ENCODE results near the gene RNF26.
A peak's percentile ranks its signal among the peaks of the same experiment; 100 is the strongest.

RNF26 gene

GRCh38 chr11:119334174-119334930, at the start of gene RNF26:
Gene RNF26, plus strand, starts transcription at chr11:119334527. Its CDS starts 596 bp downstream, at chr11:119335123.
- FAIRE-seq: peak; percentile 99

- FAIRE-seq: no peak
Measured at GRCh38 chr11:119285431-119285830, 48.9 kb upstream of the RNF26 start.

- no peak for FAIRE-seq
Measured at GRCh38 chr11:119288219-119288618, 46.1 kb upstream of the RNF26 start.

GRCh38 chr11:119290894-119291497, 43.3 kb upstream of the RNF26 start:
- FAIRE-seq: no peak

- FAIRE-seq: no peak
Measured at GRCh38 chr11:119293461-119293860, 40.9 kb upstream of the RNF26 start.

- no peak for FAIRE-seq
Measured at GRCh38 chr11:119295178-119295577, 39.1 kb upstream of the RNF26 start.

GRCh38 chr11:119297938-119298337, 36.4 kb upstream of the RNF26 start:
- no peak for FAIRE-seq

- no peak for FAIRE-seq
Measured at GRCh38 chr11:119298726-119299125, 35.6 kb upstream of the RNF26 start.

GRCh38 chr11:119299416-119299815, 34.9 kb upstream of the RNF26 start:
- no peak for FAIRE-seq

- FAIRE-seq: no peak
Measured at GRCh38 chr11:119300198-119300964, 33.9 kb upstream of the RNF26 start.

GRCh38 chr11:119303227-119303718, 31.1 kb upstream of the RNF26 start:
- FAIRE-seq: no peak

- no peak for FAIRE-seq
Measured at GRCh38 chr11:119305556-119306372, 28.6 kb upstream of the RNF26 start.

- FAIRE-seq: no peak
Measured at GRCh38 chr11:119306373-119306890, 27.9 kb upstream of the RNF26 start.

GRCh38 chr11:119307219-119307618, 27.1 kb upstream of the RNF26 start:
- no peak for FAIRE-seq

- no peak for FAIRE-seq
Measured at GRCh38 chr11:119307974-119308373, 26.4 kb upstream of the RNF26 start.

- no peak for FAIRE-seq
Measured at GRCh38 chr11:119309411-119309810, 24.9 kb upstream of the RNF26 start.

GRCh38 chr11:119309953-119310681, 24.2 kb upstream of the RNF26 start:
- no peak for FAIRE-seq

- no peak for FAIRE-seq
Measured at GRCh38 chr11:119310682-119311052, 23.7 kb upstream of the RNF26 start.

- no peak for FAIRE-seq
Measured at GRCh38 chr11:119314726-119315125, 19.6 kb upstream of the RNF26 start.

- no peak for FAIRE-seq
Measured at GRCh38 chr11:119315131-119316015, 19.0 kb upstream of the RNF26 start.

All from G401.6 (cell line).